ENCODE results near the gene DNAJC13. TPM values are rescaled to one million over a fixed set of nuclear protein-coding genes. Genes with fewer than 3 reads are reported as not detected.

DNAJC13 gene
- total and polyA plus RNA-seq, 11 donors: 6.6 to 45.1 (median 29.8) TPM

DNA sequence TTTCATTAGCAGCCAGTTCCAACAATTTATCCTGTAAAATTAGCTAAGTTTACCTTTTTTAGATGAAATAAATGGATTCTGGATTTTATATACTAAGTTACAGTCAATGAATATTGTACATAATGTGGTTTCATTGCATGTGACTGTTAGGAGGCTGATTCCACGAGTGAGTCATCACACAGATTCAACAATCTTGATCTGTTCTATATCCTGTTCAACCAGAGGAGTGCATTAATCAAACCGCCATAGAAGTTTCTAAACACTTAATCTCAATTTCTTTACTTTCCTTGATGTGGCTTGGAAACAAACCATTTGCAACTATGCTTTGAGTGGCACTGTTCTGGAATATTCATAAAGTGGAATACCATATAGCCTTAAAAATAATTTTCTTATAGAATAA lies 15.3 kb downstream of the DNAJC13 start:
- intact Hi-C loops (cut with DNase I): no loop called here
- H3K27me3 ChIP-seq: no peaks in the 10 kb centered on the region
- H3K4me3 ChIP-seq: no peak overlapping the region
- peaks cover 0 to 41% (median 2%) of the 10 kb centered on the region in 12 donors for H3K4me1 ChIP-seq
- peaks cover 0 to 19% (median 3%) of the 10 kb centered on the region in 9 donors for H3K36me3 ChIP-seq
- H3K9me3 ChIP-seq: no peaks in the 10 kb centered on the region
- H3K27ac ChIP-seq: peak overlapping the region in 1 of 12 donors; percentile 17
- TF ChIP-seq, protein P1, sequence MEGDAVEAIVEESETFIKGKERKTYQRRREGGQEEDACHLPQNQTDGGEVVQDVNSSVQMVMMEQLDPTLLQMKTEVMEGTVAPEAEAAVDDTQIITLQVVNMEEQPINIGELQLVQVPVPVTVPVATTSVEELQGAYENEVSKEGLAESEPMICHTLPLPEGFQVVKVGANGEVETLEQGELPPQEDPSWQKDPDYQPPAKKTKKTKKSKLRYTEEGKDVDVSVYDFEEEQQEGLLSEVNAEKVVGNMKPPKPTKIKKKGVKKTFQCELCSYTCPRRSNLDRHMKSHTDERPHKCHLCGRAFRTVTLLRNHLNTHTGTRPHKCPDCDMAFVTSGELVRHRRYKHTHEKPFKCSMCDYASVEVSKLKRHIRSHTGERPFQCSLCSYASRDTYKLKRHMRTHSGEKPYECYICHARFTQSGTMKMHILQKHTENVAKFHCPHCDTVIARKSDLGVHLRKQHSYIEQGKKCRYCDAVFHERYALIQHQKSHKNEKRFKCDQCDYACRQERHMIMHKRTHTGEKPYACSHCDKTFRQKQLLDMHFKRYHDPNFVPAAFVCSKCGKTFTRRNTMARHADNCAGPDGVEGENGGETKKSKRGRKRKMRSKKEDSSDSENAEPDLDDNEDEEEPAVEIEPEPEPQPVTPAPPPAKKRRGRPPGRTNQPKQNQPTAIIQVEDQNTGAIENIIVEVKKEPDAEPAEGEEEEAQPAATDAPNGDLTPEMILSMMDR (IDR thresholded peaks at IDR 0.05): no peak
- TF ChIP-seq POLR2A (IDR thresholded peaks at IDR 0.05): no peak
- no peak for DNase-seq
- no peak for ATAC-seq
- 64 to 80% (median 71%) methylated on average over 2 of the region's 2 CpGs for WGBS, 4 donors

DNA sequence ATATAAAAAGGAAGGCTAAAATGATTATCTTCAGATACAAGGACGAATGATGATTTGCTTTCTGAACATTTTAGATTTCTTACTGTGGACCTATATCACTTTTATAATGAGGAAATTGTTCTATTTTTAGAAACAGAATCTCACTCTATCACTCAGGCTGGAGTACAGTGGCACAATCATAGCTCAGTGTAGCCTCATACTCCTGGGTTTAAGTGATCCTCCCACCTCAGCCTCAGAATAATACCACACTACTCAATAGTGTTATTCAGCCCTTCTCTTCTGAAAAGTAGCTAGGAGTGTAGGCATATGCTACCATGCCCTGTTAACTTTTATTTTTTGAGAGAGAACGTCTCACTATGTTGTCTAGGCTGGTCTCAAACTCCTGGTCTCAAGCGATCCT lies 15.8 kb downstream of the DNAJC13 start:
- Histone ChIP-seq H3K27me3 (no peaks in the 10 kb centered on the region), H3K27ac (peak overlapping the region in 1 of 12 donors; percentile 17), H3K36me3 (peaks cover 0 to 24% (median 3%) of the 10 kb centered on the region in 9 donors), H3K9me3 (no peaks in the 10 kb centered on the region), H3K4me3 (no peak overlapping the region), H3K4me1 (peaks cover 0 to 42% (median 2%) of the 10 kb centered on the region in 12 donors)
- TF ChIP-seq, protein P1 (IDR thresholded peaks at IDR 0.05): no peak
- TF ChIP-seq POLR2A (IDR thresholded peaks at IDR 0.05): no peak
- ATAC-seq (peak in 1 of 4 donors; percentile 33), DNase-seq (no peak)
- 81 to 85% (median 83%) methylated on average over 3 of the region's 3 CpGs for WGBS, 4 donors
- intact Hi-C loops (cut with DNase I): no loop called here

DNA sequence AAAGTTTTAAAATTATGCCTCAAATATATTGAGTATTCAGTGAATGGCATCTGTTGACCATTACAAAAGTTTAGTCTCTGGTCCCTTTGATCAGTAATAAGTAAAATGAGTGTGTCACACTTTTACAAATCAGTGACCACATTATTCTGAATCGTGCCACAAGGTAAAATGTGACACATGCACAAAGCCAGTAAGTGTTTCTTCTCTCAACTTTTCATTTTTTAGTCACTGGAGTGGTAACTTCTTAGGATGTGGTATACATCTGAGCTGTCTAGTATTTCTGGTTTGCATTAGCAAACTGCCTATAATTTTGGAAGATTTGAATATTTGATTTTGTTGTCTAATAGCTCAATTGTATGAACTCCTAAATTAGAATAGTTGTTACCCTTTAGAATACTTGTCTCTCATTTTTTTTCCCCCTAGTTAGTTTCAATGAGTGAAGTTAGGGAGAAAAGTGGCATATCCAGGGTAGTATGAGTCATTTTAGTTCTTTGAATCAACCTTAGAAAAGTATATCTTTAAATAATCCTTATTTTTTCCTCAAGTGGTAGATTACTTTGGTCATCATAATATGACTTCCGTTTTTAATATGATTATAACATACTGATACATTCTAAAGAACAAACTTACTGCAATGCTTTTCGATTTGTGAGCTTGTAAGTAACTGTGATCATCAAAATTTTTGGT lies 18.1 kb downstream of the DNAJC13 start:
- Histone ChIP-seq H3K27ac (peak overlapping the region in 2 of 12 donors; percentile 37 to 73), H3K9me3 (no peaks in the 10 kb centered on the region), H3K4me1 (peaks cover 0 to 54% (median 2%) of the 10 kb centered on the region in 12 donors), H3K27me3 (no peaks in the 10 kb centered on the region), H3K4me3 (no peak overlapping the region), H3K36me3 (peaks cover 0 to 34% (median 3%) of the 10 kb centered on the region in 9 donors)
- 69 to 75% (median 74%) methylated on average over 3 of the region's 3 CpGs for WGBS, 4 donors
- no peak for ATAC-seq
- TF ChIP-seq, protein P1 (IDR thresholded peaks at IDR 0.05): no peak
- no peak for TF ChIP-seq POLR2A (IDR thresholded peaks at IDR 0.05)
- intact Hi-C loops (cut with DNase I): no loop called here
- DNase-seq: no peak

DNA sequence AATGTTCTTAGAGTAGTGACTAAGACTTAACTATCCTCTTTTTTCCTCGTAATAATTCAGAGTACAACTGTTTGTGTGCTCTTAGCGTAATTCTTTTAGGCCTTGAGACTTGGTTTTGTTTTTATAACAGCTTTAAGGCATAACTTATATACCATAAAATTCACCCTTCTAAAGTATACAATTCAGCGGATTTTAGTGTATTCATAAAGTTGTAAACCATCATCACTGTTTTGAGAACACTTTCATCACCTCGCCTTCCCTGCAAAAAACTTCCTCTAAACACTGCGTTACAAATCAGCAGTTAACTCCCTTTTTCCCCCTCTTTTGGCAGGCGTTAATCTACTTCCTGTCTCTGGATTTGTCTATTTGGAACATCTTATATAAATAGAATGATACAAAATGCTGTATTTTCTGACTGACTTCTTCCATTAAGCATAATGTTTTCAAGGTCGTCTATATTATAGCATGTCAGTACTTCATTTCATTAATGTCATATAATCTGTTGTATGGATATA lies 18.7 kb downstream of the DNAJC13 start:
- Histone ChIP-seq H3K27ac (peak overlapping the region in 2 of 12 donors; percentile 37 to 73), H3K27me3 (no peaks in the 10 kb centered on the region), H3K4me1 (peaks cover 0 to 54% (median 2%) of the 10 kb centered on the region in 12 donors), H3K36me3 (peaks cover 0 to 37% (median 3%) of the 10 kb centered on the region in 9 donors), H3K9me3 (no peaks in the 10 kb centered on the region), H3K4me3 (no peak overlapping the region)
- intact Hi-C loops (cut with DNase I): no loop called here
- DNase-seq (no peak), ATAC-seq (peak in 2 of 4 donors; percentile 36)
- TF ChIP-seq, protein P1 (IDR thresholded peaks at IDR 0.05): no peak
- TF ChIP-seq POLR2A (IDR thresholded peaks at IDR 0.05): no peak
- WGBS, 4 donors: 45 to 60% (median 54%) methylated on average over 7 of the region's 7 CpGs
